ENCODE measurements around the gene SSBP4.

DNA sequence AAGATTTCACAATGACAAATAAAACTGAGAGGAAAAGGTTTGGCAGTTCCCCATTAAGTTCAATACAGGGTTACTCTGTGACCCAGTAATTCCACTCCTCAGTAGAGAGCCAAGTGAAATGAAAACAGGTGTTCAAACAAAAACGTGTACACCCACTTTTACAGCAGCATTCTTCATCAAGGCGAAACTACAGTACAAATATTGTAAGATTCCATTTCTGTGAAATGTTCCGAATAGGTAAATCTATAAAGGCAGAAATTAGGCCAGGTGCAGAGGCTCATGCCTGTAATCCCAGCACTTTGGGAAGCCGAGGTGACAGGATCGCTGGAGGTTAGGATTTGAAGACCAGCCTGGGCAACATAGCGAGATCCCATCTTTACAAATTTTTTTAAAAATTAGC, 42.2 kb upstream of the SSBP4 start:
- TF ChIP-seq, protein P1, sequence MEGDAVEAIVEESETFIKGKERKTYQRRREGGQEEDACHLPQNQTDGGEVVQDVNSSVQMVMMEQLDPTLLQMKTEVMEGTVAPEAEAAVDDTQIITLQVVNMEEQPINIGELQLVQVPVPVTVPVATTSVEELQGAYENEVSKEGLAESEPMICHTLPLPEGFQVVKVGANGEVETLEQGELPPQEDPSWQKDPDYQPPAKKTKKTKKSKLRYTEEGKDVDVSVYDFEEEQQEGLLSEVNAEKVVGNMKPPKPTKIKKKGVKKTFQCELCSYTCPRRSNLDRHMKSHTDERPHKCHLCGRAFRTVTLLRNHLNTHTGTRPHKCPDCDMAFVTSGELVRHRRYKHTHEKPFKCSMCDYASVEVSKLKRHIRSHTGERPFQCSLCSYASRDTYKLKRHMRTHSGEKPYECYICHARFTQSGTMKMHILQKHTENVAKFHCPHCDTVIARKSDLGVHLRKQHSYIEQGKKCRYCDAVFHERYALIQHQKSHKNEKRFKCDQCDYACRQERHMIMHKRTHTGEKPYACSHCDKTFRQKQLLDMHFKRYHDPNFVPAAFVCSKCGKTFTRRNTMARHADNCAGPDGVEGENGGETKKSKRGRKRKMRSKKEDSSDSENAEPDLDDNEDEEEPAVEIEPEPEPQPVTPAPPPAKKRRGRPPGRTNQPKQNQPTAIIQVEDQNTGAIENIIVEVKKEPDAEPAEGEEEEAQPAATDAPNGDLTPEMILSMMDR (conservative IDR thresholded peaks at IDR 0.05; ENCODE audit: low read depth, low read length): no peak
- no peak for TF ChIP-seq EZH2phosphoT487 (IDR thresholded peaks at IDR 0.05; ENCODE audit: borderline replicate concordance, low read length)
- no peak for TF ChIP-seq EZH2 (IDR thresholded peaks at IDR 0.05; ENCODE audit: low read length, unreplicated experiment)

Data from PC-3 (cell line).